A549 (cell line): ENCODE results near the gene CASP7.

Source experiments
- CBX8 ChIP-seq: fragments of 200-600 bp; sonication (generic); IDR thresholded peaks from 2 replicates; pipeline ENCODE4 v1.6.1; 2016
- CTCF ChIP-seq: fragments of >200 bp; sonication (Bioruptor Twin); formaldehyde crosslinking; IDR thresholded peaks from 3 replicates; pipeline ENCODE4 v1.5.1; 2016
- NFE2L2 ChIP-seq: fragments of 150-350 bp; conservative IDR thresholded peaks from 2 replicates; pipeline ENCODE4 v1.6.1; 2014; ENCODE audit warnings: low read length
- RAD21 ChIP-seq, 2 experiments: fragments of >200 bp in 1 of 2; sonication (Bioruptor Twin) in 1 of 2; formaldehyde crosslinking in 1 of 2; IDR thresholded peaks in 1 of 2; conservative IDR thresholded peaks in 1 of 2; 2 replicates in 1 of 2; 3 replicates in 1 of 2; pipeline ENCODE4 v1.6.1; 2012 to 2018; ENCODE audit warnings: inconsistent platforms in 1 of 2
- REST ChIP-seq: fragments of 200-600 bp; sonication (generic); IDR thresholded peaks from 2 replicates; pipeline ENCODE4 v1.6.1; 2016; ENCODE audit warnings: antibody characterized with exemption, mild to moderate bottlenecking, moderate library complexity

GRCh38 chr10:113681533-113682470 is 2.1 kb downstream of the CASP7 start:
- TF ChIP-seq NFE2L2 (no peak), CTCF (no peak), RAD21 (conservative IDR thresholded peaks at IDR 0.05 in 1 of 2, IDR thresholded peaks at IDR 0.05 in 1 of 2) (no peak), CBX8 (no peak), REST (no peak)
